GM12878 (cell line): ENCODE results near the gene FKBP2. TPM values are rescaled to one million over a fixed set of nuclear protein-coding genes. Genes with fewer than 3 reads are reported as not detected.

ENCODE experiments used
- ATAC-seq: fragments of 200-7000 bp; cut with Tn5 transposase; 3 replicates; pipeline ENCODE4 v1.9.1; 2020; ENCODE audit warnings: mild to moderate bottlenecking, moderate library complexity
- BruUV-seq: library from RNA; stranded (reverse); fragments of 400-500 nt; replicated peaks from 2 replicates; lab custom pipeline; 2021; lab: Mats Ljungman, UMichigan
- CTCF ChIA-PET: fragments of 300-600 bp; sonication (Branson Sonifier 250); formaldehyde crosslinking; extraction: SDS; loops from one replicate; lab custom pipeline; 2021; ENCODE audit warnings: inconsistent platforms; lab: Yijun Ruan, JAX
- POLR2A ChIA-PET: fragments of 350-600 bp; formaldehyde crosslinking; extraction: SDS; loops from one replicate; lab custom pipeline; 2021; ENCODE audit warnings: inconsistent platforms; lab: Charles Lee
- RAD21 ChIA-PET: fragments of 300-600 bp; sonication (Branson Sonifier 250); formaldehyde crosslinking; loops from one replicate; lab custom pipeline; 2023; ENCODE audit warnings: antibody characterized with exemption; ENCODE audit not compliant: unreplicated experiment; lab: Charles Lee
- SMC1A ChIA-PET: fragments of 300-600 bp; sonication (Branson Sonifier 250); formaldehyde crosslinking; loops from one replicate; lab custom pipeline; 2023; ENCODE audit not compliant: unreplicated experiment, uncharacterized antibody; lab: Charles Lee
- DNase-seq: peaks from one replicate; pipeline ENCODE4 v3.0.0-alpha.2; 2011; ENCODE audit warnings: low read depth, low spot score
- FAIRE-seq: peaks from 3 replicates; lab custom pipeline; 2011; peaks lifted over from hg19 to GRCh38; lab: Jason Lieb, UNC
- H2AFZ ChIP-seq: 2 replicates; pipeline ENCODE4 v1.6.0; 2011; ENCODE audit warnings: low read depth, low read length, control low read depth; ENCODE audit not compliant: control insufficient read depth
- H3K27ac ChIP-seq: 2 replicates; pipeline ENCODE4 v1.5.1; 2011; ENCODE audit warnings: control low read depth; ENCODE audit not compliant: control insufficient read depth, insufficient read depth
- H3K27me3 ChIP-seq, 2 experiments: replicated peaks in 1 of 2; 2 replicates each; pipeline versions ENCODE4 v1.6.0 to v1.6.1; 2011; ENCODE audit warnings: low read length in 1 of 2; ENCODE audit not compliant: control insufficient read depth in 2 of 2, insufficient read depth in 2 of 2
- H3K36me3 ChIP-seq, 2 experiments: 2 replicates each; pipeline ENCODE4 v1.5.1; 2011; ENCODE audit warnings: low read length in 1 of 2; ENCODE audit not compliant: control insufficient read depth in 2 of 2, insufficient read depth in 2 of 2
- H3K4me1 ChIP-seq: 2 replicates; pipeline ENCODE4 v1.6.1; 2011; ENCODE audit warnings: mild to moderate bottlenecking, low read length, moderate library complexity, mixed read lengths; ENCODE audit not compliant: control insufficient read depth, insufficient read depth
- H3K4me2 ChIP-seq: 2 replicates; pipeline ENCODE4 v1.6.0; 2011; ENCODE audit warnings: control low read depth; ENCODE audit not compliant: control insufficient read depth, insufficient read depth
- H3K4me3 ChIP-seq: fragments of 200-600 bp; sonication (generic); 2 replicates; pipeline ENCODE4 v1.5.1; 2016
- H3K79me2 ChIP-seq: 2 replicates; pipeline ENCODE4 v1.6.0; 2011; ENCODE audit warnings: low read length; ENCODE audit not compliant: control insufficient read depth, insufficient read depth
- H3K9ac ChIP-seq: 2 replicates; pipeline ENCODE4 v1.8.0; 2011; ENCODE audit warnings: low read length, control low read depth, mixed read lengths; ENCODE audit not compliant: control insufficient read depth, insufficient read depth
- H3K9me3 ChIP-seq: replicated peaks from 3 replicates; pipeline ENCODE4 v1.5.1; 2011; ENCODE audit warnings: mild to moderate bottlenecking, low read length; ENCODE audit not compliant: control insufficient read depth, insufficient read depth
- H4K20me1 ChIP-seq: 2 replicates; pipeline ENCODE4 v1.6.0; 2011; ENCODE audit not compliant: control insufficient read depth, insufficient read depth
- ATF7 ChIP-seq: fragments of 450-650 bp; IDR thresholded peaks from 2 replicates; pipeline ENCODE4 v1.6.1; 2016; ENCODE audit warnings: low read depth, mild to moderate bottlenecking
- CHD2 ChIP-seq: IDR thresholded peaks from 2 replicates; pipeline ENCODE4 v1.6.1; 2011; ENCODE audit warnings: low read depth, low read length, improper control_type of control experiment, borderline replicate concordance
- CREM ChIP-seq: IDR thresholded peaks from 2 replicates; pipeline ENCODE4 v1.6.1; 2014; ENCODE audit warnings: antibody characterized with exemption, low read depth
- HSF1 ChIP-seq: fragments of 150-350 bp; IDR thresholded peaks from 2 replicates; pipeline ENCODE4 v1.6.1; 2014; ENCODE audit warnings: mild to moderate bottlenecking, low read depth, low read length
- MXI1 ChIP-seq: fragments of 150-350 bp; IDR thresholded peaks from 2 replicates; pipeline ENCODE4 v1.6.1; 2011; ENCODE audit warnings: low read depth, mild to moderate bottlenecking, inconsistent platforms, low read length, improper control_type of control experiment
- NFXL1 ChIP-seq: fragments of 450-650 bp; IDR thresholded peaks from 2 replicates; pipeline ENCODE4 v1.6.1; 2017; ENCODE audit warnings: antibody characterized with exemption, mild to moderate bottlenecking, borderline replicate concordance
- TAF1 ChIP-seq: IDR thresholded peaks from 2 replicates; pipeline ENCODE4 v1.6.1; 2011; ENCODE audit warnings: mild to moderate bottlenecking, low read depth, low read length, borderline replicate concordance
- TARDBP ChIP-seq: IDR thresholded peaks from 2 replicates; pipeline ENCODE4 v1.6.1; 2016; ENCODE audit warnings: borderline replicate concordance
- YBX1 ChIP-seq: fragments of 450-650 bp; IDR thresholded peaks from 2 replicates; pipeline ENCODE4 v1.6.1; 2016; ENCODE audit warnings: antibody characterized with exemption
- ZBTB33 ChIP-seq: fragments of 450-650 bp; IDR thresholded peaks from 2 replicates; pipeline ENCODE4 v1.6.1; 2017; ENCODE audit warnings: mild to moderate bottlenecking
- ZNF207 ChIP-seq: fragments of 450-650 bp; IDR thresholded peaks from 2 replicates; pipeline ENCODE4 v1.6.1; 2014; ENCODE audit warnings: antibody characterized with exemption, mild to moderate bottlenecking, borderline replicate concordance
- ZNF274 ChIP-seq: IDR thresholded peaks from one replicate; pipeline ENCODE4 v1.8.0; 2011; ENCODE audit not compliant: insufficient read length, insufficient read depth
- ZNF622 ChIP-seq: fragments of 450-650 bp; IDR thresholded peaks from 2 replicates; pipeline ENCODE4 v1.6.1; 2017; ENCODE audit warnings: mild to moderate bottlenecking, inconsistent platforms
- WGBS: methylation state at CpG from one replicate; pipeline ENCODE4 v1.1.6; 2016; ENCODE audit warnings: low lambda C conversion rate; ENCODE audit not compliant: insufficient replicate concordance, insufficient coverage; ENCODE audit errors: missing lambda C conversion rate; 5-methylcytosine and 5-hydroxymethylcytosine counted together
- in situ Hi-C: fragments of 300-500 bp; cut with MboI; formaldehyde crosslinking; loops from 9 replicates; pipeline ENCODE4 v1.14.3; 2018; ENCODE audit warnings: mixed read lengths
- intact Hi-C: fragments of 100-400 bp; cut with micrococcal nuclease; formaldehyde crosslinking; loops from one replicate; pipeline ENCODE4 v1.14.2; 2022; ENCODE audit not compliant: unreplicated experiment
- polyA plus RNA-seq, 11 experiments: library from polyadenylated mRNA; depleted of rRNA in 4 of 11; unstranded in 6 of 11; stranded (reverse) in 5 of 11; fragments of >200 nt; fragmentation: Nextera tagmentation in 4 of 11; fragmentation: Illumina TruSeq in 1 of 11; extraction: Ambion mirVana in 4 of 11; extraction: Trizol in 1 of 11; gene quantifications; 1 replicate in 1 of 11; 2 replicates in 10 of 11; pipeline versions ENCODE4 v1.2.1 to v1.2.3, GENCODE V29; 2011 to 2016; ENCODE audit warnings: inconsistent platforms in 2 of 11, missing spikeins in 2 of 11, low read depth in 1 of 11
- total RNA-seq, 4 experiments: library from RNA; depleted of rRNA in 3 of 4; stranded (reverse); fragments of >200 nt in 3 of 4; fragmentation: Illumina TruSeq in 1 of 4; extraction: Trizol in 1 of 4; gene quantifications; 2 replicates each; pipeline versions ENCODE4 v1.2.1 to v1.2.3, GENCODE V29; 2013 to 2021

FKBP2 gene
- total and polyA plus RNA-seq, 10 of the 15 experiments (the other 5 are each of a cell fraction or from before 2014, with no cell fraction given) = 1.8 to 99.7 (median 39.5) TPM

DNA sequence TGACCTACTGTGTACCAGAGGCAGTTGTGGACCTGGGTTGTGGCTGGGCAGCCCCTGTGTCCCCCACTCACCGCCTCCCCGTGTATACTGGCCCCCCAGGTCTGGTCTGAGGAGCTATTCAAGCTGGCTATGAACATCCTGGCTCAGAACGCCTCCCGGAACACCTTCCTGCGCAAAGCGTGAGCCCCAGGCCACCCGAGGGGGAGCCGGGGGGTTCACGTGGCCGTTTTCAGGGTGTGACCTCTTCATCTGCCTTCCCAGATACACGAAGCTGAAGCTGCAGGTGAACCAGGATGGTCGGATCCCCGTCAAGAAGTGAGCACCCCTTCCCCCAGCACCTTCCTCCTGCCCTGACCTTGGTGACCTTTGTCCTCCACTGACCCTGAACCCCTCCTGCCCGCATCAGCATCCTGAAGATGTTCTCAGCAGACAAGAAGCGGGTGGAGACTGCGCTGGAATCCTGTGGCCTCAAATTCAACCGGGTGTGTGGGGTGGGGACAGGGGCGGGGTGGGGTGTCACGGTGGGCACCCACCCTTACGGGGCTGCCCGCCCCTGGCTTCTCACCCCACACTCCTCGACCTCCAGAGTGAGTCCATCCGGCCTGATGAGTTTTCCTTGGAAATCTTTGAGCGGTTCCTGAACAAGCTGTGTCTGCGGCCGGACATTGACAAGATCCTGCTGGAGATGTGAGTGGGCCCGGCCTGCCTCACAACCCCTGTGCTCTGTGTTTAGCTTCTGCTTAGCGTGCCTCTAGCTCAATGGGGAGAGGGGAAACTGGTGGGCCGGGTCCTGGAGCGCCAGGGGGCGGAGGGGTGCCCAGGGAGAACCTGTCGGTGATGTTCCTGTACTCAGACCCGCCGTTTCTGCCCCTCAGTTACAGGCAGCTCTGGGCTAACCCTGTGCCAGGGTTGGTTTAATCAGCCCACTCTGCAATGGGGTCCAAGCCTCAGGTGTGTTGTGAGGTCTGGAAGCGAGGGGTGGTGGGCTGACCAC is 14.5 kb downstream of the FKBP2 start:
- TF ChIP-seq MXI1 (no peak), TAF1 (no peak), ZNF207 (no peak), ZNF274 (no peak), HSF1 (no peak), ZBTB33 (no peak), NFXL1 (no peak), ATF7 (no peak), YBX1 (no peak), CREM (no peak), TARDBP (no peak), CHD2 (no peak), ZNF622 (no peak)
- ChIA-PET CTCF (interaction anchor here (0.9 kb wide), 1 partner anchor 45 kb away, joined by 4 read pairs; the partner anchor contains the start of gene CATSPERZ), SMC1A (no interaction called here), POLR2A (interaction anchor here (0.5 to 0.7 kb wide), 4 partner anchors 10 to 1439 kb away, joined by 3 read pairs; no protein-coding TSS in a partner anchor), RAD21 (no interaction called here)
- H3K27me3 ChIP-seq = no peaks in the 10 kb centered on the region
- FAIRE-seq = no peak
- H3K4me2 ChIP-seq = no peak overlapping the region
- H3K36me3 ChIP-seq = peaks cover 0 to 5% of the 10 kb centered on the region in 2 experiments; a peak in 2 of 4 replicates
- peaks cover 17% of the 10 kb centered on the region for H3K4me1 ChIP-seq
- no TSS peak for BruUV-seq
- DNase-seq = no peak
- no peak overlapping the region for H3K27ac ChIP-seq
- no peak overlapping the region for H3K4me3 ChIP-seq
- in situ Hi-C loops (no loop called here), intact Hi-C loops (no loop called here)
- no peaks in the 10 kb centered on the region; the same call in 1 of the 2 replicates for H3K79me2 ChIP-seq
- 87% methylated on average over 34 of the region's 35 CpGs for WGBS
- H4K20me1 ChIP-seq = no peaks in the 10 kb centered on the region
- H3K9ac ChIP-seq = no peak overlapping the region
- no peaks in the 10 kb centered on the region for H3K9me3 ChIP-seq
- no peak for ATAC-seq
- H2AFZ ChIP-seq = no peak overlapping the region
